Globus pallidus (tissue), 1 donor: ENCODE data around the gene TEX48.

Source experiments
- DNase-seq: peaks from one replicate; pipeline ENCODE4 v3.0.0-alpha.2; 2015; ENCODE audit warnings: low spot score

The TEX48 gene

GRCh38 chr9:114621561-114621960 is 60.4 kb downstream of the TEX48 start:
- DNase-seq: no peak

- no peak for DNase-seq
Measured at GRCh38 chr9:114619191-114619761, 62.7 kb downstream of the TEX48 start.

- DNase-seq: peak; percentile 42
Measured at GRCh38 chr9:114616684-114617520, 65.1 kb downstream of the TEX48 start.
